Measurements from ENCODE around the gene SLC10A4. TPM values are rescaled to one million over a fixed set of nuclear protein-coding genes. Genes with fewer than 3 reads are reported as not detected.

Gene SLC10A4
- total RNA-seq (2022; extraction: Qiagen RNA extraction): 4.2 to 7.5 TPM (median 7.1 TPM) in 5 replicates

DNA sequence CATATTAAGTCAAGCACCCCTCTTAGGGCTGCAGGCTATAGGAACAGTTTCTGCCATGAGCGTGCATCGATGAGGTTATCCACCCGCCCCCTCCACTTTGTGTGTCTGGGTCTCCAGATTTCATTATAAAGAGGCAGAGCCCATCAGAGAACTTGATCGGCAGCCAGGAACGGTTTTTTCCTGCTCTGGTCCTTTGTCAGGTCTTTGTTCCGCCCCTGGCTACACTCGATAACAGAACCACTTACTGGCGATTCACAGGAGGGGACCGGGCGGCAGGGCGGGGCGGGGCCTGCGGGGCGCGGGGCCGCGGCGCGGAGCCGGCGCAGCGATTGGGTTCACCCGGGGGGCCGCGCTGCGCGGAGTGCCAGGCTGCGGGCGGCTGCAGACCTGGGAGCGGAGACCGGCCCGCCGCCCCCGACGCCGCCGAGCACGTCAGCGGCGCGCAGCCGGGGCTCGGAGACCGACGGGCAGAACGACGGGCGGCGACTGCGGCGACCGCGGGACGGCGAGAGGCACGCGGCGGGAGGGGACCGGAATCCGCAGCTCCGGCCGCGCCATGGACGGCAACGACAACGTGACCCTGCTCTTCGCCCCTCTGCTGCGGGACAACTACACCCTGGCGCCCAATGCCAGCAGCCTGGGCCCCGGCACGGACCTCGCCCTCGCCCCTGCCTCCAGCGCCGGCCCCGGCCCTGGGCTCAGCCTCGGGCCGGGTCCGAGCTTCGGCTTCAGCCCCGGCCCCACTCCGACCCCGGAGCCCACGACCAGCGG, at the start of gene SLC10A4:
Gene SLC10A4, plus strand, starts transcription at position 338 of the 771 bp plus-strand sequence. Its CDS starts 219 bp downstream, at position 557.

GRCh38 chr4:48490012-48490679, 7.0 kb downstream of the SLC10A4 start, which contains the start of gene ZAR1:
Gene ZAR1, plus strand, starts transcription at chr4:48490252. Its CDS starts 40 bp downstream, at chr4:48490292.

Other genes starting within 250 kb of the SLC10A4 start
- 1.7 to 2.5 TPM (median 1.9 TPM) in 5 replicates for gene TEC, start 213.5 kb upstream of the SLC10A4 start, total RNA-seq (2022; extraction: Qiagen RNA extraction)
- gene SLAIN2, start 141.8 kb upstream of the SLC10A4 start, total RNA-seq (2022; extraction: Qiagen RNA extraction): 17.7 to 21.4 TPM (median 20.6 TPM) in 5 replicates
- gene ZAR1, start 6.9 kb downstream of the SLC10A4 start, total RNA-seq (2022; extraction: Qiagen RNA extraction): 0.12 to 0.14 TPM (median 0.12 TPM) in 3 of 5 replicates, not detected in the others